ENCODE results near the gene TMEM184B. TPM values are rescaled to one million over a fixed set of nuclear protein-coding genes. Genes with fewer than 3 reads are reported as not detected.

The TMEM184B gene
- total and polyA plus RNA-seq, 9 donors, result 19.9 to 78.6 (median 65.8) TPM

- Histone ChIP-seq H3K36me3 (ENCODE audit: control insufficient read depth, insufficient read depth, low read length) (no peaks in the 10 kb centered on the region), H3K27me3 (ENCODE audit: control insufficient read depth, insufficient read depth, low read length) (peaks cover 6% of the 10 kb centered on the region), H3K9me3 (replicated peaks; ENCODE audit: control insufficient read depth, low read depth, low read length) (no peaks in the 10 kb centered on the region), H3K4me1 (ENCODE audit: control insufficient read depth, insufficient read depth, low read length) (peaks cover 29% of the 10 kb centered on the region), H3K27ac (ENCODE audit: low read length) (no peak overlapping the region), H3K4me3 (ENCODE audit: low read length) (no peak overlapping the region)
- 100% methylated on average over 1 of the region's 7 CpGs for WGBS (ENCODE audit: insufficient coverage)
- DNase-seq, result no peak
These were observed 64.8 kb downstream of the TMEM184B start for GRCh38 chr22:38207898-38208432.

- Histone ChIP-seq H3K4me1 (ENCODE audit: control insufficient read depth, insufficient read depth, low read length) (peaks cover 41% of the 10 kb centered on the region), H3K4me3 (ENCODE audit: low read length) (no peak overlapping the region), H3K27ac (ENCODE audit: low read length) (peak overlapping the region; percentile 85), H3K36me3 (ENCODE audit: control insufficient read depth, insufficient read depth, low read length) (no peaks in the 10 kb centered on the region), H3K27me3 (ENCODE audit: control insufficient read depth, insufficient read depth, low read length) (peaks cover 6% of the 10 kb centered on the region), H3K9me3 (replicated peaks; ENCODE audit: control insufficient read depth, low read depth, low read length) (no peaks in the 10 kb centered on the region)
- peak; percentile 98 for DNase-seq
- 59% methylated on average over 7 of the region's 15 CpGs for WGBS (ENCODE audit: insufficient coverage)
These were observed 67.3 kb downstream of the TMEM184B start for GRCh38 chr22:38205261-38206128.

GRCh38 chr22:38204784-38205183 is 68.0 kb downstream of the TMEM184B start:
- DNase-seq, result no peak
- H3K4me3 ChIP-seq (ENCODE audit: low read length), result no peak overlapping the region
- peaks cover 6% of the 10 kb centered on the region for H3K27me3 ChIP-seq (ENCODE audit: control insufficient read depth, insufficient read depth, low read length)
- 73% methylated on average over 6 of the region's 7 CpGs for WGBS (ENCODE audit: insufficient coverage)
- no peaks in the 10 kb centered on the region for H3K9me3 ChIP-seq (replicated peaks; ENCODE audit: control insufficient read depth, low read depth, low read length)
- H3K4me1 ChIP-seq (ENCODE audit: control insufficient read depth, insufficient read depth, low read length), result peaks cover 41% of the 10 kb centered on the region
- H3K27ac ChIP-seq (ENCODE audit: low read length), result peak overlapping the region; percentile 85
- H3K36me3 ChIP-seq (ENCODE audit: control insufficient read depth, insufficient read depth, low read length), result no peaks in the 10 kb centered on the region

- no peak overlapping the region for H3K4me3 ChIP-seq (ENCODE audit: low read length)
- 81% methylated on average over 3 of the region's 3 CpGs for whole genome bisulfite sequencing (ENCODE audit: insufficient coverage)
These were observed 68.8 kb downstream of the TMEM184B start for GRCh38 chr22:38203855-38204514.

GRCh38 chr22:38203090-38203810 is 69.6 kb downstream of the TMEM184B start:
- DNase-seq, result no peak
- no peaks in the 10 kb centered on the region for H3K9me3 ChIP-seq (replicated peaks; ENCODE audit: control insufficient read depth, low read depth, low read length)
- H3K27ac ChIP-seq (ENCODE audit: low read length), result peak overlapping the region; percentile 79
- H3K4me1 ChIP-seq (ENCODE audit: control insufficient read depth, insufficient read depth, low read length), result peaks cover 41% of the 10 kb centered on the region
- peaks cover 6% of the 10 kb centered on the region for H3K27me3 ChIP-seq (ENCODE audit: control insufficient read depth, insufficient read depth, low read length)
- 9% methylated on average over 8 of the region's 19 CpGs for WGBS (ENCODE audit: insufficient coverage)
- peak overlapping the region; percentile 72 for H3K4me3 ChIP-seq (ENCODE audit: low read length)
- no peaks in the 10 kb centered on the region for H3K36me3 ChIP-seq (ENCODE audit: control insufficient read depth, insufficient read depth, low read length)

More at GRCh38 chr22:38203855-38204514, 68.8 kb downstream of the TMEM184B start:
- Histone ChIP-seq H3K36me3 (ENCODE audit: control insufficient read depth, insufficient read depth, low read length) (no peaks in the 10 kb centered on the region), H3K4me1 (ENCODE audit: control insufficient read depth, insufficient read depth, low read length) (peaks cover 41% of the 10 kb centered on the region), H3K27me3 (ENCODE audit: control insufficient read depth, insufficient read depth, low read length) (peaks cover 6% of the 10 kb centered on the region), H3K27ac (ENCODE audit: low read length) (peak overlapping the region; percentile 4), H3K9me3 (replicated peaks; ENCODE audit: control insufficient read depth, low read depth, low read length) (no peaks in the 10 kb centered on the region)
- DNase-seq, result no peak

GRCh38 chr22:38202437-38203089 is 70.2 kb downstream of the TMEM184B start:
- peak; percentile 93 for DNase-seq

GRCh38 chr22:38201711-38202436 is 70.9 kb downstream of the TMEM184B start, which contains the start of gene MAFF:
TSS of gene MAFF (plus strand) at chr22:38201994. CDS start at chr22:38213854, 11,860 bp downstream.
- Histone ChIP-seq H3K4me1 (ENCODE audit: control insufficient read depth, insufficient read depth, low read length) (peaks cover 41% of the 10 kb centered on the region), H3K4me3 (ENCODE audit: low read length) (peak within 1 kb of the TSS; percentile 72), H3K36me3 (ENCODE audit: control insufficient read depth, insufficient read depth, low read length) (no peaks in the 10 kb centered on the region), H3K9me3 (replicated peaks; ENCODE audit: control insufficient read depth, low read depth, low read length) (no peaks in the 10 kb centered on the region), H3K27me3 (ENCODE audit: control insufficient read depth, insufficient read depth, low read length) (peaks cover 6% of the 10 kb centered on the region), H3K27ac (ENCODE audit: low read length) (peak within 1 kb of the TSS; percentile 89)
- under 1% methylated on average over 75 of the region's 85 CpGs for WGBS (ENCODE audit: insufficient coverage)
- peak; percentile 98 for DNase-seq

More at GRCh38 chr22:38202437-38203089, 70.2 kb downstream of the TMEM184B start:
- 0% methylated on average over 71 of the region's 74 CpGs for WGBS (ENCODE audit: insufficient coverage)
- Histone ChIP-seq H3K4me3 (ENCODE audit: low read length) (peak overlapping the region; percentile 72), H3K27me3 (ENCODE audit: control insufficient read depth, insufficient read depth, low read length) (peaks cover 6% of the 10 kb centered on the region), H3K4me1 (ENCODE audit: control insufficient read depth, insufficient read depth, low read length) (peaks cover 41% of the 10 kb centered on the region), H3K9me3 (replicated peaks; ENCODE audit: control insufficient read depth, low read depth, low read length) (no peaks in the 10 kb centered on the region), H3K27ac (ENCODE audit: low read length) (peak overlapping the region; percentile 89), H3K36me3 (ENCODE audit: control insufficient read depth, insufficient read depth, low read length) (no peaks in the 10 kb centered on the region)

- Histone ChIP-seq H3K27me3 (ENCODE audit: control insufficient read depth, insufficient read depth, low read length) (peaks cover 6% of the 10 kb centered on the region), H3K36me3 (ENCODE audit: control insufficient read depth, insufficient read depth, low read length) (no peaks in the 10 kb centered on the region), H3K4me1 (ENCODE audit: control insufficient read depth, insufficient read depth, low read length) (peaks cover 41% of the 10 kb centered on the region), H3K4me3 (ENCODE audit: low read length) (peak overlapping the region; percentile 34), H3K9me3 (replicated peaks; ENCODE audit: control insufficient read depth, low read depth, low read length) (no peaks in the 10 kb centered on the region), H3K27ac (ENCODE audit: low read length) (peak overlapping the region; percentile 89)
- no peak for DNase-seq
- WGBS (ENCODE audit: insufficient coverage), result 17% methylated on average over 7 of the region's 8 CpGs
These were observed 71.5 kb downstream of the TMEM184B start for GRCh38 chr22:38201371-38201710.
